GM19372 (cell line): ENCODE data around the gene PCTP.

Experiments used
- ATAC-seq: cut with Tn5 transposase; IDR thresholded peaks from one replicate; pipeline ENCODE4 v1.9.1; 2021; ENCODE audit warnings: mild to moderate bottlenecking, low read depth, moderate library complexity; ENCODE audit not compliant: unreplicated experiment

Gene PCTP

GRCh38 chr17:55785181-55785580 is 34.3 kb downstream of the PCTP start:
- no peak for ATAC-seq

GRCh38 chr17:55793272-55793671 is 42.4 kb downstream of the PCTP start:
- no peak for ATAC-seq

- ATAC-seq, result no peak
These were observed 44.1 kb downstream of the PCTP start for GRCh38 chr17:55794725-55795482.

GRCh38 chr17:55806745-55807495 is 56.1 kb downstream of the PCTP start:
- ATAC-seq, result no peak

GRCh38 chr17:55811536-55811935 is 60.7 kb downstream of the PCTP start:
- no peak for ATAC-seq

- ATAC-seq, result no peak
These were observed 61.5 kb downstream of the PCTP start for GRCh38 chr17:55812323-55812722.

GRCh38 chr17:55813944-55814343 is 63.1 kb downstream of the PCTP start:
- ATAC-seq, result no peak

GRCh38 chr17:55814377-55814776 is 63.5 kb downstream of the PCTP start:
- ATAC-seq, result no peak

- no peak for ATAC-seq
These were observed 65.9 kb downstream of the PCTP start for GRCh38 chr17:55816532-55817396.

- no peak for ATAC-seq
These were observed 66.5 kb downstream of the PCTP start for GRCh38 chr17:55817397-55817709.

- ATAC-seq, result no peak
These were observed 67.2 kb downstream of the PCTP start for GRCh38 chr17:55818026-55818425.

GRCh38 chr17:55818451-55819375 is 67.9 kb downstream of the PCTP start:
- no peak for ATAC-seq

GRCh38 chr17:55820675-55821074 is 69.8 kb downstream of the PCTP start:
- no peak for ATAC-seq

GRCh38 chr17:55822028-55822427 is 71.2 kb downstream of the PCTP start:
- no peak for ATAC-seq

- no peak for ATAC-seq
These were observed 74.4 kb downstream of the PCTP start for GRCh38 chr17:55825213-55825612.
